Retinal pigment epithelial cell (primary cell): ENCODE results near the gene SIK3.

Source experiments
- DNase-seq: peaks from one replicate; pipeline ENCODE4 v3.0.0-alpha.2; 2010; ENCODE audit warnings: low read depth
- H3K4me3 ChIP-seq: 2 replicates; pipeline ENCODE4 v1.5.1; 2011; ENCODE audit warnings: mild to moderate bottlenecking, low read length, control low read depth, moderate library complexity
- CTCF ChIP-seq: conservative IDR thresholded peaks from 2 replicates; pipeline ENCODE4 v1.5.1; 2011; ENCODE audit warnings: low read depth, low read length, control low read depth, inconsistent platforms

SIK3 gene

GRCh38 chr11:116989184-116989583 lies 109.0 kb downstream of the SIK3 start:
- no peak for DNase-seq
- no peak for TF ChIP-seq CTCF
- H3K4me3 ChIP-seq = no peak overlapping the region

- DNase-seq = no peak
- no peak overlapping the region for H3K4me3 ChIP-seq
Observed at GRCh38 chr11:116986521-116987105, 111.6 kb downstream of the SIK3 start.

GRCh38 chr11:116984589-116984988 lies 113.6 kb downstream of the SIK3 start:
- no peak for TF ChIP-seq CTCF
- DNase-seq = no peak
- no peak overlapping the region for H3K4me3 ChIP-seq

More at GRCh38 chr11:116986521-116987105, 111.6 kb downstream of the SIK3 start:
- no peak for TF ChIP-seq CTCF

GRCh38 chr11:116984186-116984585 lies 114.0 kb downstream of the SIK3 start:
- H3K4me3 ChIP-seq = no peak overlapping the region
- no peak for TF ChIP-seq CTCF
- no peak for DNase-seq

- DNase-seq = no peak
- no peak overlapping the region for H3K4me3 ChIP-seq
- TF ChIP-seq CTCF = no peak
Observed at GRCh38 chr11:116981266-116981885, 116.9 kb downstream of the SIK3 start.

- DNase-seq = no peak
- no peak for TF ChIP-seq CTCF
- H3K4me3 ChIP-seq = no peak overlapping the region
Observed at GRCh38 chr11:116980136-116980793, 118.0 kb downstream of the SIK3 start.

GRCh38 chr11:116976941-116977570 lies 121.2 kb downstream of the SIK3 start:
- no peak overlapping the region for H3K4me3 ChIP-seq
- no peak for DNase-seq
- no peak for TF ChIP-seq CTCF
